HG02943 (cell line): Measurements from ENCODE around the gene CLIC5.

Experiments used
- ATAC-seq: cut with Tn5 transposase; IDR thresholded peaks from one replicate; pipeline ENCODE4 v1.9.1; 2021; ENCODE audit warnings: mild to moderate bottlenecking, low read depth, moderate library complexity; ENCODE audit not compliant: unreplicated experiment

The CLIC5 gene

DNA sequence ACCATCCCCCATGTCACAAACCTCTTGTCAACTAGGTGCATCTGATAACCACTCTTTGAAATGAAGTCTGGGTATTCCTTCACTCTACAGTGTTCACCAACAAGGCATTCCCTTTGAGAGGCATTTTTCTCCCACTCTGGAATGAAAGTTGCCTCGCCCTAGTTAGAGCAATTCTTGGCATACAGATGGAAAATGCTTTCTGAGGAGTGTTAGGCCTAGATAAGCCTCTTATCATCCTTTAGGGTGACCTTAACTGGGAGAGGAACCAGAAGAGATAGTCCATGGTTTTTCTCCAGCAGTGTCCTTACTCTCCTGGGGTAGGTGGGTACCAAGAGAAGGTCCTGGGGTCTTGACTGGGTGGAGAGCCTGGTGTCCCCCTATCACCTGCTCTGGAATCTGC lies 14.8 kb downstream of the CLIC5 start:
- no peak for ATAC-seq

DNA sequence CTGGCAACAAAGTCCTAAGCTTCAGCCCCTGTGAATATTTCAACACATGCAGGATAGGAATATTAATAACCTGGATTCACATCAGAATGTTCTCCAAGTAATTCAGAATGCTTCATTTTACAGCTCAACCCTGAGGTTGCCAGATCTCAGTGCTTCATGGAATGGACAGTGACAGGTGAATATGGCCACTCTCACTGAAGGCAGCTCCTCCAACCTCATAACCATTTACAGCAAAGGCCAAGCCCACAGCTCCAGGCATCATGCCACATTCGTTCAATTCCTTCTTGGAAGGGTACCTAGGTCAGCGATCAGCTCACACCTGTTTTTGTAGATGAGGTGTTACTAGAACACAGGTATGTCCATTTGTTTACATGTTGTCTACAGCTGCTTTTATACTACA lies 17.1 kb downstream of the CLIC5 start:
- no peak for ATAC-seq

DNA sequence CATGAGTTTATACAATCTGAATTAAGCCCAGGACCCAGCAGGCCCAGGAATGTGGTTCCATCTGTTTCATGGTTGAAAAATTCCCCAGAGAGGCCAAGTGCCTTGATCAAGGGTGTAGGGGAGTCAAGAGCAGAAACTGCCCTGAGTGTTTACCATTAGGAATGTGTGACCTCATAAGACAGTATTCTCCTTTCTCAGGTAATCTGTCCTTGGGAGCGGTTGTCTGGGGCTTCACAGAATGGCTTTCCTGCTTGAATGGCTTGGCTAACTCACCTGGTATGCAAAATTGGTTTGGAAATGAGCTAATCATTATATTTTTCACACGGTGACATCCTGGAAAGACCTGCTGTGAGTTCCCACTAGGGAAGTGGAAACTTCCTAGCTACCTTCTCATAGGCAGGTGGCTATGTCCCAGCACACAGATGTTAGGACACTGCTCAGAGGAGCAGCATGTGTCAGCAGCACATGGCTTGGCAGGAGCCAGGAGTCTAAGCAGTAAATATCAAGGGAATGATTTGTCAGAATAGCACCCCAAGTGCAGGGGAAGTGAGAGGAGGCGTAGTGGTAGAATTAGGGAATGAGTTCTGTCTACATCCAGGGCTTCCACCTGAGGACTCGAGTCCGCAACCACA lies 17.7 kb downstream of the CLIC5 start:
- ATAC-seq: no peak

DNA sequence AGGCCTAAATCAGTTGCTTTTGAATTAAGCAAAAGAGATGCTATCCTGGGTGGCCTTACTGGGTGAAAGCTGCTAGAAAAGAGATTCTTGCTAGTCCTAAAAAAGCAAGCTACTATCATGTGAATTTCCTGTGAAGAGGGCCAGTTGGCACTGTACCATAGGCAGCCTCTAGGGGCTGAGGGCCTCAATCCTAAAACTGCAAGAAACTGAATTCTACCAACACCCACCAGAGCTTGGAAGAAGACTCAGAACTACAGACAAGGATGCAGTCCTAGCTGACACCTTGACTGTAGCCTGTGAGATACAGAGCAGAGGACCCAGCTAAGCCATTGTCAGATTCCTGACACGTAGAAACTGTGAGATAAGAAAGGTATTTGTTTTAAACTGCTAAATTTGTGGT lies 24.5 kb downstream of the CLIC5 start:
- no peak for ATAC-seq

DNA sequence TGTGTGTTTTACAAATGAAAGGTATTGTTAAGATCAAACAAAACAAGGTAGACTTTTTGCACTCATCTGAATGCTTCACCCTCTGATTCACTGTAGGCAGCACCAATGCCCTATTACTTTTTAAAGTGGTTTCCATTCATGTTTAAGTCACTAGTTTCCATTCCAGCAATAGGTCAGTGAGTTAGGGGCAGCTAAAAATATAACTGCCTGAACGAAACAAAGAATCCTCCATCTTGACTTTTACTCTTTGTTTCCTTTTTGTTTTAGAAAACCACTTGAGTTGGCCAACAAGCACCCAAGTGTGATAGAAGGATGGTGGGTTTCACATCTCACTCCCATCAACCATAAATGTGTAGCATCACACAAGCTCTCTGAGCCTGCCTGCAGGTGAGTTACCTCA lies 25.5 kb downstream of the CLIC5 start:
- no peak for ATAC-seq

DNA sequence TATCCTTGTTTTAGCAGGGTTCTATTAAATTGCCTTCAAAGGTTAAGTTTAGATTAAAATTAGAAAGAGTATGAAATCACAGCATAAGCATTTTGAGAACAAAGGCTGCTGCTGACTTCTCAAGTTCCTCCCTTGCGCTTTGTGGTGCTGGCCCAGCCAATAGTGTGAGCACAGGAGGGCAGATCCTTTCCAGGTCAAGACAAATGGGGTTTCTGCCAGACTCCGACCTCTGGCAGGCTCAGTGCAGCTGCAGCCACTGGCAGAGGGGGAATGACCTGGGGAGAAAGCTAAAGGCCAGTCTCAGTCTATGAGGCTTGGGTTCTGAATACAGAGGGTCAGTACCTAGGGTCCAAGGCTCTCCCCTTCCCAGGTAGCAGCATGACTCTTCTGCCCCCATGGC lies 27.0 kb downstream of the CLIC5 start:
- ATAC-seq: no peak

DNA sequence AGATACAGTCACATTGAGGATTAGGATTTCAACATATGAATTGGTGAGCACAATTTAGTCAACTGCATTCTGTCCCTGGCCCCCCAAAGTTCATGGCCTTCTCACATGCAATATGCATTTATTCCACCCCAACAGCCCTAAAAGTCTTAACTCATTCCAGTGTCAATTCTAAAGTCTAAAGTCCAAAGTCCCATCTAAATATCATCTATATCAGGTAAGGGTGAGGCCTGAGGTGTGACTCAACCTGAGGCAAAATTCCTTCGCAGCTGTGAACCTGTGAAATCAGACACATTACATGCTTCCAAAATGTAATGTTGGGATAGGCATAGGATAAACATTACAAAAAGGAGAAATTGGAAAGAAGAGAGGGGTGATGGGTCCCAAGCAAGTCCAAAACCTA lies 27.8 kb downstream of the CLIC5 start:
- ATAC-seq: no peak

DNA sequence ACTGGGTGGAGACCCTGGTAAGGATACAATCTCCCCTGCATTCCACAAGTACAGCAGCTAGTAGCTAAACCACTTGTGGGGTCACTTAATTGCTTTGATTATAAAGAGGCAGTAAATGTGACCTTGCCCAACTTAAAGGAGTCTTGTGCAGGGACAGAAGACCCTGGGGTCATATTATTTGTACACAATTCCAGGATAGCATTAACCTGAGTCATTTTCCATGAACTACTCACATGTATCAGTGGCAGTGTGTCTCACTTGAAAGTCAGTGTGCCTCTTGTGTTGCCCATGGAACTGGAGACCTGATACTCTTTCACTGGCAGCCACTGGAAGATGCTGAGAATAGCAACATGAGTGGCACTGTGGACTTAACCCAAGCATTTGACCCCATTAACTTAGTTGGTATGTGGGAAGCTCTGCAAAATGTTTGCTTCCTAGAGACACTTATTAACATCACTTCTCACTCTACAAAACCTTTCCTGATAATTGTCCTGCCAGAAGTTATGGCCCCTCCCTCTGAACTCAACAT lies 28.9 kb downstream of the CLIC5 start:
- no peak for ATAC-seq

DNA sequence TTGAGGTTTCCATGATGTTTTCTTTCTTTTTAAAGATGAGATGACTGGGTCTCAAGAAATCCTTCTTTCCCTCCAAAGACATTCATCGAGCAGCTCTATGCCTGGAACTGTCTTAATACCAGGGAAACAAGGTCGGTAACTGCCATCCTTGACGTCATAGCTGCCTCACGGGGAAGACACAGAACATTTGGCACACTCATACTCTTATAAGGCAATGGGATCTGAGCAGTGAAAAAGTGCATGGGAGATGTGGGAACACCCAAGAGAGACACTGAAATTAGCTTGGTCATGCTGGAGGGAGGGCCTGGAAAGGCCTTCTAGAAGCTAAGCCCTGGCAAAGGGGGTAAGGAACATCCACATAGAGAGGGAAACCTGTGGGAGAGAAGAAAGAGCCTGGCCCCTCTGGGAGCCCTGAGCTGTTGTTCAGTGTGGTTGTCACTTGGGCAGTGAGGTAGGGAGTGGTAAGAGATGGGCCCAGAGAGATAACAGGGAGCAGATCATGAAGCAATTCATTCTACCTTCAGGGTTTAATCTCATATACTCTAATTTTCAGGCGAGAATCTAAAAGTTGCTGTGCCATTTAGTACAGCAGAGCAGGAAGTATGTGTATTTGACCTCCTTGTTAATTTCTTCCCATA lies 30.8 kb downstream of the CLIC5 start:
- no peak for ATAC-seq

DNA sequence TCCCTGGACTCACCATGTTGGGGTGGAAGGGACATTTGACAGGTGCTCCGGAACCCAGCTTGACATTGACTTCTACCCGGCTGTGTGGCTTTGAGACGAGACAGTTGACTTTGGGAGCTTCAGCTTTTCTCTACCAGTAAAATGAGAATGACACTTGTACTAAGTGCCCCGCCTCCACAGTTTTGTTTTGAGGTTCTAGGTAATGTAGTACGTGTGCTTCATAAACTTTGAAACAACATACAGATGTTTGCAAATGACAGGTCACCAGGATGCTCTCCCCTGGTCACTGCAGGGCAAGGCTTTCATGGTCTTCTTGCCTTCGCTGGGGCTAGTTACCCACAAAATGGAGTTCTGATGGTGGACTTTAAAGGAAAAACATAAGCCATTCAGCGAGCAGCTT lies 31.3 kb downstream of the CLIC5 start:
- ATAC-seq: no peak

DNA sequence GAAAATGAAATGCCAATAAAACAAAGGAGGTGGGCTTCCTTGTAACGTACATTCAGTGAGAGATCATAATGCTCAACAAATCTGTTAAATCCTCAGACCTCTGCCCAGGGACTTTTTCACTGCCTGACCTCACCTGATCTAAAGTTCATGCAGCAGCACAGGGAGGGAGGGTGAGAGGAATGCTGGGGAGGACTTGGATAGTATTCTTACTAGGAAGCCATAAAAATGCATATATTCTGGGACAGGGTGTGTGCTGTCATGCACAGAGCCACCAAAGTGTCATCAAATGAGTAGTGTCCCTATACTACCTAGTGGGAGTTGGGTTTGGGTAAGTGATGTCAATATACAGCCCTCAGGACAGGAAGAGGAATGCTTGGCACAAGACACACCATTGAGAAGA lies 32.6 kb downstream of the CLIC5 start:
- ATAC-seq: no peak

DNA sequence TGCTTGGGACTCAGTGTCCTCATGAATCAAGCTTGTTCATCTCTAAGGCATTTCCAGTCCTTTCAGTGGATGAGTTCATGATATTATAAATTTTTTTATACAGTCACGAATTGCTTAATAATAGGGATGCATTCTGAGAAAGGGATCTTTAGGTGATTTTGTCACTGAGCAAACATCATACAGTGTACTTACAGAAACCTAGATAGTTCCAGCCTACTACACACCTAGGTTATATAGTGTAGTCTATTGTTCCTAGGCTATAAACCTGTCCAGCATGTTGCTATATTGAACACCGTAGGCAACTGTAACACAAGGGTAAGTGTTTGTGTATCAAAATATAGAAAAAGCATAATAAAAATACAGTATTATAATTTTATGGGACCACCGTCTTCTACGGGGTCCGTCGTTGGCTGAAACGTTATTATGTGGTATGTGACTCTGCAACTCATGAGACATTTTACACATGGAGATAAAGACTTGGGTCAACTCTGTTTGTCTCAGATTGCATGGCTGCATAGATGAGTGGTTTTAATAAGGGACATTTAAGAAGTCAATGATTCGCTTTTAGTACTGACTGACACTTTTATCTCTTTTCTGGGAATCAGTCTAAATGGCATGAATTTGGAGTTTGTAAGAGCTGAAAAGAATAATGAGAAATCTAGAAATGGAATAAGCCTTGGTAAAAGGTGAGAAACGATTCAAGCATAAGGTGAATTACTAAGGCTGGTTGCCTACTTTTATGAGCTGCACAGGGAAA lies 33.2 kb downstream of the CLIC5 start:
- ATAC-seq: no peak

DNA sequence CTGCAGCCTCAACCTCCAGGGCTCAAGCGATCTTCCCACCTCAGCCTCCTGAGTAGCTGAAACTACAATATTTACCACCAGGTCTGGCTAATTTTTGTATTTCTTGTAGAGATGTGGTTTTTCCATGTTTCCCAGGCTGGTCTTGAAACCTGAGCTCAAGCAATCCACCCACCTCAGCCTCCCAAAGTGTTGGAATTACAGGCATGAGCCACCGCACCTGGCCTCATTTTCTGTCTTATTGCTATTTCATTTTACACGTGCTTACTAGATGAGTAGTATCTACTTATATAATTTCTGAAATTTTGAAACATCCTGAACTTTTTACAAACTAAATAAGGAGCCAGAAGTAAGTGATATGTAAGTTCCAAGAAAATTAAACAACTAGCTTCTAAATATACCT lies 34.6 kb downstream of the CLIC5 start:
- ATAC-seq: no peak

DNA sequence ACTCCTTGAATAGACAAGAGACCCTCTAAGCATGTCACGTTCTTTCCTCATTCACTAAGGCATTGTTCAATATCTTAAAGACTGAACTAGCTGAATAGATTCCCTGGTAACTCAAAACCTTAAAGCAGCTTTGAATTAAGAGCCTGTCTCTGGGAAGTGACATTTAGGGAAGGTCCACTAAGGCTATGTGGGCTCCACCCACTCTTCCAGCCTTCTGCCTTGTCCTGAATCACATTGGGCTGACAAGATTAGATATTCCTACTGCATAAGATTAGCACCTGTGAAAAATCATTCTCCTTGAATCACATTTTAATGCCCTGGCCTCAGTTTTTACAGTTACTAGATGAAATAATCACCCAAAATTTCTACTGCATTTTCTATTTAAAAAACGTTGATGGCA lies 36.3 kb downstream of the CLIC5 start:
- no peak for ATAC-seq

DNA sequence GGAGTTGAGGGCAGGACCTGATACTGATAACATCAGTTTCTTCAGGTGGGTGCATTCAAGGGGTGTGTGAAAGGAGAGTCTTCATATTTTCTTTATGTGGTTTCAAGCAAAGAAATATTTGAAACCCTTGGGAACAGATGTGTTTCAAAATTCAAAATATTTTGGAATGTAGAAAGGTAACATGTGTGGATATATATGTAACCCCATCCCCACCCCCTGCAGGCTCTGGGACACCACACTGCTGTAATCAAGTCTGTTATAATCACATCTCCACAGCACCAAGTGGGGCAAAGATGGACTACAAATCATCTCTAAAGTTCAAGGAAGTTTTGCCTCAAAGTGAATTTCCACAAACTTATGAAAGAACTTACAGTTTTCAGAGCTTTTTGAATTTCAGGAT lies 41.1 kb downstream of the CLIC5 start:
- no peak for ATAC-seq

DNA sequence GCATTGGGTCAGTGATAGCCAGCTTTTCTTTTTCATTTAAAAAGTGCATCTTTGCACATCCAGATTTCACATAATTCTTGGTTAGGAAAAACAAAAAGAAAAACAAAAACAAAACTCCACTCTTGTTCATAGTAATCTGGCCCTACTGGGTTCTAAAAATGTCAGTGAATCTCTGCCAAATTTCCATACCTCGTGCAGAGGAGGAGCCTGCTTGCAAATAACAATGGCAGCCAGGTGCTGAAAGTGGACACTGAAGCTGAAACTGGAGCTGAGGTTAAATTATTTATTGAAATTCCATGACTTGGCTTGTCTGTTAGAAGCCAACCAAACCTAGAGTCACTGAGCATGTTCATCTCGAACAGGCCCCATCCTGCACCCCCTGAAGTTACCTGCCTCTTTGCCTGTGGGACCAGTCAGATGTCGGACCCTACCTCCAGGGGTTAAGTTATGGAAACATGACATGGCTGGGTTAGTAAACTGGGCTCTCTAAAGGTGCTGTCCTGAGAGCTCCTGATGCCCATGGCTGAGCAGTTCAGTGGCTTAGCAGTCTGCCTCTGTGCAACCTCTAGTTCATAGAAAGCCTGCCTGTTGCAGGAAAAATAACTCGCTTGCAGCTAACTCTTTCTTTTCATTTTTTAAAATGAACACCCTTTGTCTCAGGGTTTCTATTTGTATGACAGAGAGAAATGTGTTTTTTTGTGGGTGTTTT lies 42.7 kb downstream of the CLIC5 start:
- ATAC-seq: no peak

DNA sequence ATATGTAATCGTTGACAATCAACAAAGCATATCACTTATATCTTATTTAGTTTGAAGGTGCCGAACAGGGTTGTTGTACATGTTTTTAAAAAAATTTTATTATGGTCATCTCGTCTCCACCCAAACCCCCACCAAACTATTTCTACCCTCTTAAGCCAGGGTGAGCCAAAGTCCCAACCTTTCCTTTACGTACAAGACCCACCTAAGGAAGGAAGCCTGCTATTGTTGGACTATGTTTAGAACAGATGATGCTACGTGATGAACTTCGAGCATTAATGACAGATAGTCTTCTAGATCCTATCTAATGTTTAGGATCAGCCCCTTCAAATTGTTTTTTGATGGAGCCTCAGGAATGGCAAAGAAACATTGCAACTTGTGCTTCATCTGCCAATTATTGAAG lies 44.4 kb downstream of the CLIC5 start:
- no peak for ATAC-seq

DNA sequence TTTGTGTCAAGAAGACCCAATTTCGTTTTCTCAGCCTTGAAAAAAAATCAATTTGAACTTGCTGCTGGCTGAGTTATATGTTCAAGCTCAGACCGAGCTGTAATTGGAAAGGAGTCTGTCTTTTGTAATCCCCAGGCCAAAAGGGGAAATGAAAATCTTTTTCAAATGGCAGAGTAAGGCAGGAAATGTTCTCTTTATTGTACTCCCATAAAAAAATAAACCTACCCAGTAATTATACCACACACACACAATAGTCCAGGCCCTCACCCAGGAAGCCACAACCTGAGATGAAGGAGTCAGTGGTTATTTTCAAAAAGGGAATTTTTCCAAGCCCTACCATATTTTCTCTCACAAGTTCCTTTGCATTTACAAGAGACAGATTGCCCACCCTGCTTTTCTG lies 45.3 kb downstream of the CLIC5 start:
- no peak for ATAC-seq

DNA sequence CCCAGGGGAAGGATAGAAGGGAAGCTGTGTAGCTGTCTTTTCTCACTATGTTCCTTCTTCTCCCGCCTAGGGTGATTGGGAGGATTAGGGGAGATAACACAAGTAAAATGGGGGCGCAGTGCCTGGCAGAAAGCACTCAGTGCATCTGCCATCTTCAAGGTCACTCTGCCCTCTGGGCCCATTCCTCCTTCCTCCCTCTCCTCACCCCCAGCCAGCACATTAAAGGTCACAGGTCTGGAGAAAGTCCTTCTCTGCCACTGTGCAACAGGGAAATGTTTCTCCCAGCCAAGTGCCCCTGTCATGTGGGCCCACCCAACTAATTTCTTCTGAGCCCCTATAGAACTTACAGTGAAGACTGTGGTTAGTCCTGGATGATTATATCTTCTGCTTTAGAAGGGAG lies 45.8 kb downstream of the CLIC5 start:
- ATAC-seq: no peak

DNA sequence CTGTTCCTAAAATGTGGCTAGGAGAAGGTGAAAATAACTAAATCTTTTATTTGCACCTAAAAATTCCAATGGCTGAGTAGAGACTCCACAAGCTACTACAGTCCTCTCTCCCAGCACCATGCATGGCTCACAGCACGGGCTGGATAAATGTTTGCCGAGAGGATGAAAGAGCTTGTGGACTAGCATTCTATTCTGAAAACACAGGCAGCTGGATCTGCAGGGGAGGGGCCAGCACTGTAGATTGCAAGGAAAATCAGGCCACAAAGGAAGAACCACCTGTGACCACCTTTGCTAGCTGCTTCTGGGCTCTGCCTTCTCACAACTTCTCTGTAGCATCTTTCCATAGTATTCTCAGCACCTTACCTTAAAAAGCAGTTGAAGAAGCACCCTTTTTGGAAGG lies 46.6 kb downstream of the CLIC5 start:
- ATAC-seq: no peak

DNA sequence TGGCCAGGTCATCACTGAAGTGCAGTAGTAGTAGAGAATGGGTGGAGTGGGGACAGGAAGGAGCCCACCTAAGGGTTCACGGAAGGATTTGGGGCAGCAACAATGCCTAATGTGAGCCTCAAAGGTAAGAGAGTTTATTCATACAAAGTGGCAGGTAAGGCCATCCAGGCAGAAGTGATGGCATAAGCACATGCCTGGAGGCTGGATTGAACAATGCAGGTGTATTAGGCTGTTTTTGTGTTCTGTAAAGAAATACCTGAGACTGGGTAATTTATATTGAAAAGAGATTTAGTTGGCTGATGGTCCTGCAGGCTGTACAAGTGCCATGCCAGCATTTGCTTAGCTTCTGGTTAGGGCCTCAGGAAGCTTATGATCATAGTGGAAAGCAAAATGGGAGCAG lies 48.3 kb downstream of the CLIC5 start:
- no peak for ATAC-seq
